GM19025 (cell line): Measurements from ENCODE around the gene SIRPB1.
"Not testable (repeated sequence)": the region's sequence is repeated elsewhere in the genome, so short reads cannot be mapped to it uniquely, and the experiment has no call there.

Experiments
- ATAC-seq: cut with Tn5 transposase; IDR thresholded peaks from one replicate; pipeline ENCODE4 v1.9.1; 2021; ENCODE audit warnings: mild to moderate bottlenecking, low read depth, moderate library complexity; ENCODE audit not compliant: unreplicated experiment

Gene SIRPB1

DNA sequence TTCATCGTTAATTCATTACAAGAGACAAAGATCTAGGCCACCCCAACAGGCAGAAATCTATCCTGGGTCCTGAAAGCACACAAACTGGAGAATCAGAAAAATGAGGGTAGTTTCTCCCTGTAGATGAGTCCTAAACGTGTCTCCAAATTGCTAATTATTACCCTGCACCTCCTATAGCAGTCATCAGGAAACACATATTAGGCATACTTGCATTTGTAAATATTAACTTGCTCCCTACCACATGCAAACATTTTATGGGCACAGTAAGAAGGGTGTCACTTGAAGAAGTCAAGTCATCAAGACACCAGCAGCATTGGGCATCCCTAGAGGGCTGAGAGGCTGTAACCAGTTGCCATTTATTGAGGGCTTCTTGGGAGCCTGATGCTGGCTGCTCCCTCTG is 17.9 kb upstream of the SIRPB1 start:
- ATAC-seq: no peak

DNA sequence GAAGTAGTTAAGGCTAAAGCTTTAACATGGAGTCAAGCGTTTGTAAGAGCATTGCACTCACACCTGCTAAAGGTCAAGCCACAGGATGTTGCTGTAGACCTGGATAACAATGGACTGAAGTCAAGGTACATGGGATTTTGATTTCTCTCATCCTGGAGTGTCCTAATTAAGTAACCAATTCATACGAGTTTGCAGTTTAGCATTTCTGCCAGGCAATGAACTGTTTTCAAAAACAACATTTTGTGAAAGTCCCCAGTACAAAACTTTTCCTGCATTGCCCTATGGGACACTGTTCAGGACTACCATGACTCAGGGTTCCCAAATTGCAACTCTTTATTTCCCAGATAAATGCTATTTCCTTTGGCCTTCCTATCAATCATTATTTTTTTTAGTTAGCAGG is 17.4 kb upstream of the SIRPB1 start:
- no peak for ATAC-seq

- no peak for ATAC-seq
Measured at GRCh38 chr20:1636621-1637020, 16.8 kb upstream of the SIRPB1 start.

DNA sequence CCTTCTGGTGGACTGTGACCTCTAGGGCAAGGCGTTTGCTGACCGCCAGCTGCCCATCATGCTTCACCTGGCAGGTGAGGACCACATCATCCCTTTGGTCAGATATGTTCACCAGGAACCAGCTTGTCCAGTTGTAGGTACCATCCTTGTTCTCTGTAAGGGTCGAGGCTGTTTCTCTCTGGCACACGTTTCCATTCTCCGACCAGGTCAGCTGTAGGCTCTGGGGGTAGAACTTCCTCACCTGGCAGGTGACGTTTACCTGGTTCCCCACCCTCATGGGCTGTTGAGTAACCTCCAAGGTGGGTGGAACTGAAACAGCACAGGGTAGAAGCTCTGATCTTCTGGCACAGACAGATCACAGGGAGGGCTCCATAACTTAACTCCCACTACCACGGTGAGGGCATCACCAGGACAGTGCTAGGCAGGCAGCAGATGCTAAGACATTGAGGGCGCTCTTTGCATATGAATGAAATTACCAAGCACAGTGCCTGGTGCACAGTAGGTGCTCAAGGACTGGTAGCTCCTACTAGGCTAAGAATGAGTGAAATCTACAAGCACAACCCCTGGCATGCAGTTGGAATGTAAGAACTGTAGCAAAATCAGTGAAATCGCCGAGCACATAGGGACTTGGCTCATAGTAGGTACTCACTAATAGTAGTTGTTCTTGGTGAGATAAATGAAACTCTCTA is 15.6 kb upstream of the SIRPB1 start:
- no peak for ATAC-seq

DNA sequence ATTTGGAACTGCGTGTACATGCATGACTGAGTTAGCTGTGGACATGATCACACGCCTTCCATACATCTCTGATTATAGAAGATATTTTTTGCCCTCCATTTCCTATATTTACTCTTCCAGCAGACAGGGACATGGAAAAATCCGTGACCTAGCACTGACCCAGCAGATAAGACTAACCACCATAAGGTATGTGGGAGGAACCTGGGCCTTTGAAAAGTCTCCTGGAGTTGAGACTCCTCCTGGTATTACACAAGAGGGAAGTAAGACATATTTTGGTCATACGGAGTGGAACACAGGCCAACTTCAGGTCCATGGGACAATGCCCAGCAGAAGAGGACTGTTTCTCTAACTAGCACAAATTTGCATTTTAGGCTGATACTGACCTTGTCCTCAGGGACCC is 13.7 kb upstream of the SIRPB1 start:
- ATAC-seq: no peak

DNA sequence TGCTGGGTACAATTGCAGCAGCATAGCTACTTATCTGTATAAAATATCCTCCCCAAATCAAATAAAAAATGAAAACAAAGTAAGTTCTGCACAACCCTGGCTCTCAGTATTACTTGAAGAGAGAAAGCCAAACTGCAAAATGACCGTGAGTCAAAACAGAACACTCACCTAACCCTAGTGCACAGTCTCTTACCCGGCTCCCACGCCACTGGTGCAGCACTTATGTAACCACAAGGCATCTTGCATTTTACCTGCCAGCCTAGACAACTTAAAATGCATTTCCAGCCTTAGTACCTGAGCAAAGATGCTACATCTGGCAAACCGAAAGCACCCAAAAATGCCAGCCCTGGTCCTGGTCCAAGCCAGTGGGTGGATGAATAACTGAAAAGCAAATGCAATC is 12.4 kb upstream of the SIRPB1 start:
- ATAC-seq: no peak

DNA sequence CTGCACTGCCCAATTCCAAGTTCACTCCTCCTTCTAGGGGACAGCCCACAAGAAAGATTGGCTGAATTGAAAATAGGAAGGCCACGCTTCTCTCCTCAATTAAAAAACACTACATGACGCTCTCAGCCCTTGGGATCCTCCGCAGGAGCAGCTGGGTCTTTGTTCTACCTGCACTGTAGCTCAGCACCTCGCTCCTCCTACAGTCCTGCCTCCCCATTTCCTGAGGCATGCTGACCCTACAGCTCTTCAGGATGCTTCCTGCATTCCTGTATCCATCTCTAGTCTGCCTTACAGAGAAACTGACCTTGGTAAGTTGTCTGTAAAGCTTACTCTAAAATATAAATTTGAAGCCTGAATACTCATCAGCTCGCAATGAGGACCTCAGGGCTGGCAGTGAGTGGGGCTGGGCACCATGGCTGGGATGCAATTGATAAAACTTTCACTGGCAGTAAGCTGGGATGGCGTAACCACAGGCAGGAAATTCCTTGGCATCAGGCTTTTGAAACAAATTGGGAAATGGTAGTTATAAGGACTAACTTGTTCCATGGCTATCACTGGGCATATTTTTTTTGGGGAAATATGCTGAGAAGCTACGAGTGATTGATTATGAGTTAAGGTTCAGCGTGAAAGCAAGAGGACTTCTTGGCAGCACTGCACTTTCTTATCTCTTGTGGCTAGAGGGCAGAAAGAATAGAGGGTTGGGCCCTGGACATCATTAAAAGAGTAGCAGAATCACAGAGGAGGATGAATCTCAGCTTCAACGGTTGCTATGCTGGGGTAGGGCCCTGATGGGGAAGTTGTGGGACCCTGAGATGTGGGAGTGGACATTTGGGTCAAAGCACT is 11.7 kb upstream of the SIRPB1 start:
- ATAC-seq: no peak

- no peak for ATAC-seq
Measured at GRCh38 chr20:1630186-1630585, 10.4 kb upstream of the SIRPB1 start.

- no peak for ATAC-seq
Measured at GRCh38 chr20:1629321-1629720, 9.5 kb upstream of the SIRPB1 start.

DNA sequence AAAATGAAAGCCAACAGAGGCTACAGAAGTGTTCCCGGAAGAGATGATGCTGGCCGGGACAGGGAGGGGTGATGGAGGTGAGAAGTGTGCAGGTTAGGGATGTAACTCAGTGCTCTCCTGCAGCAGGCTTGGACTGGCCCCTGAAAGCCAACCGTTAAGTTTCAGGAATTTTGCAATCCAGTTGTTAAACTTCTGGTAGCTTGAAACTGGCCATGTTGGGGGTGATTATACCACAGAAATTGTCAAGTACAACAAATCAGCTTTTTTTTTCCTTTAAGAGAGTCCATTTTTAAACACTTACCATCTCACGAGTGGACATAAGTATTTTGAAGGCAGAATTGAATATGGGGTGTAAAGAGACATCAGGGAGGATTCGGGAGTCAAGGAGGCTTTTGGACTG is 8.8 kb upstream of the SIRPB1 start:
- no peak for ATAC-seq

- ATAC-seq: no peak
Measured at GRCh38 chr20:1627200-1627550, 7.4 kb upstream of the SIRPB1 start.

GRCh38 chr20:1626528-1627199 is 6.9 kb upstream of the SIRPB1 start:
- ATAC-seq: no peak

GRCh38 chr20:1625083-1625690 is 5.4 kb upstream of the SIRPB1 start:
- ATAC-seq: no peak

DNA sequence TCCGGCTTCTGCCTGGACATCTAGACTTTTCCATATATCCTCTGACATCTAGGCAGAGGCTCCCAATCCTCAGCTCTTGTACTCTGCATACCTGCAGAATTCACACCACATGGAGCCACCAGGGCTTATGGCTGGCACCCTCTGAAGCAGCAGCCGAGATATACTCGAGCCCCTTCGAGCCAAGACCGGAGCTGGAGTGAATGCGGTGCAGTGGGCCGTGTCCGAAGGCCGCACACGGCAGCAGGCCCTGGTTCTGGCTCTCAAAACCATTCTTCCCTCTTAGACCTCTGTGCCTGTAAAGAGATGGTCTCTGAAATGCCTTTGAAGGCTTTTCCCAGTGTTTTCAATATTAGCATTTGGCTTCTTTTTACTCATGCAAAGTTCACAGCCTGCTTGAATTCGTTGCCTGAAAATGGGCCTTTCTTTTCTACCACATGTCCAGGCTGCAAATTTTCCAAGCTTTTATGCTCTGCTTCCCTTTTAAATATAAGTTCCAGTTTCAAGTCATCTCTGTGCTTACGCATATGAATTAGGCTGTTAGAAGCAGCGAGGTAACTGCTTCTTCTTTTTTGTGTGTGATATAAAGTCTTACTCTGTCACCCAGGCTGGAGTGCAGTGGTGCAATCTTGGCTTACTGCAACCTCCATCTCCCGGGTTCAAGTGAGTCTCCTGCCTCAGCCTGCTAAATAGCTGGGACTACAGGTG is 3.8 kb upstream of the SIRPB1 start:
- ATAC-seq: no peak

DNA sequence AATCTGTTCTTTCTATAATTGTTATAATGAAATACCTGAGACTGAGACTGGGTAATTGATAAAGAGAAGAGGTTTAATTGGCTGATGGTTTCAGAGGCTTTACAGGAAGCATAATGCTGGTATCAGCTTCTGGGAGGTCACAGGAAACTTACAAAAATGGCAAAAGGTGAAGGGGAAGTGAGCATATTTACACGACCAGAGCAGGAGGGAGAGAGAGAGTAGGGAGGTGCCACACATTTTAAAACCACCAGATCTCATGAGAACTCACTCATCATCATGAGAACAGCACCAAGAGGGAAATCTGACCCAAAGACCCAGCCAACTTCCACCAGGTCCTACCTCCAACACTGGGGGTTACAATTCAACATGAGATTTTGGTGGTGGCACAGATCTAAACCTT is 2.6 kb upstream of the SIRPB1 start:
- no peak for ATAC-seq

GRCh38 chr20:1621316-1621715 is 1.5 kb upstream of the SIRPB1 start:
- ATAC-seq: no peak

- ATAC-seq: no peak
Measured at GRCh38 chr20:1618954-1619540, 762 bp downstream of the SIRPB1 start.

DNA sequence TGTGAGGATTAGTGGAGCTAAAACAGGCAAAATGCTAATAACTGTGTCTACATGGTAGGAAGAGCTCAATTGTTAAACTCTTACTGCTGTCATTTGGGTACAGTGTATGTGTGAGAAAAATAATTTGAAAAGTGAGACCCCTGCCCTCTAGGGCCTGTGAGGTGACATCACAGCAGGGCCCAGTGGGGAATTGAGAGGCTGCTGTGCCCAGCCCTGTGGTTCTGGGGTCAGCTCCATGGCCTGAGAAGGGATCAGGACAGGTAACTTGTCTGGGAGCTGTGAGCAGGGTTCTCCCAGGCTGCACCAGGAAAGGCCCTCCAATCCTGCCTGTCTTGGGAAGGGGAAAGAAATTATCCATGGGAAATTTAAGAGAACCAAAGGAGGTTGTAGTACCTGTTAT is 1.3 kb downstream of the SIRPB1 start:
- ATAC-seq: no peak

DNA sequence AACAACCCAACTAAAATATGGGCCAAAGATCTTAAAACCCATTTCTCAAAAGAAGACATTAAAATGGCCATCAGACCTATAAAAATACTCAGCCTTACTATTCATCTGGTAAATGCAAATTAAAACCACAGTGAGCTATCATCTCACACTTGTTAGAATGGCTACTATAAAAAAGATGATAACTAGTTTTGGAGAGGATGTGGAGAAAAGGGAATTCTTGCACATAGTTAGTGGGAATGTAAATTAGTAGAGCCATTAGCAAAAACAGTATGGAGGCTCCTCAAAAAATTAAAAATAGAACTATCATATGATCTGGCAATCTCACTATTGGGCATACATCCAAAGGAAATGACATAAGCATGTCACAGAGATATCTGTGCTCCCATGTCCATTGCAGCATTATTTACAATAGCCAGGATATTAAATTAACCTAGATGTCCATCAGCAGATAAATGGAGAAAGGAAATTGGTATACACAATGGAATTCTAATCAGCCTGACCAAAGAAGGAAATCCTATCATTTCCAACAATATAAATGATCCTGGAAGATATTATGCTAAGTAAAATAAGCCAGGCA is 2.9 kb downstream of the SIRPB1 start:
- ATAC-seq: no peak

DNA sequence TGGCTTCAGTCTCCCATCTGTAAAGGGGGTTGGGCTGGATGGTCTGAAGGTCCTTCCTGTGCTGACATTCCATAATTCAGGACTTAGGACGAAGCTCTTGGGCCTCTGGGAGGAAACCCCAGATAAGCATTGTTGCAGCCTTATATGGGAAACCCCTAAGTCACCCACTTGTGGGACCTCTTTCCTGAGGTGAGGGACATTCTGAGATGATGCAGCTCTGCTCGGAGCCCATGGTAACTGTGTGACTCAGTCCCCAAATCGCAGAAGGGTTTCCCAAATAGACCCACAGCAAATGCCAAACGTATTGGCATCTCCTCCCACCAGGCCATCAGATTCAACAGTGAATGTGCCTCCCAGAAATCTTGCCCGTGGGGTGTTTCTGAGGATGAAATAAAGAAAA is 9.4 kb downstream of the SIRPB1 start:
- not testable (repeated sequence) for ATAC-seq
